Cortex of kidney (tissue), 1 donor: ENCODE measurements around the gene PRR13.
A peak's percentile ranks its signal among the peaks of the same experiment; 100 is the strongest.
"Not testable (repeated sequence)": the region's sequence is repeated elsewhere in the genome, so short reads cannot be mapped to it uniquely, and the experiment has no call there.

Experiments
- DNase-seq: peaks from one replicate; lab custom pipeline; 2025; lab: John Stamatoyannopoulos, UW

PRR13 gene

DNA sequence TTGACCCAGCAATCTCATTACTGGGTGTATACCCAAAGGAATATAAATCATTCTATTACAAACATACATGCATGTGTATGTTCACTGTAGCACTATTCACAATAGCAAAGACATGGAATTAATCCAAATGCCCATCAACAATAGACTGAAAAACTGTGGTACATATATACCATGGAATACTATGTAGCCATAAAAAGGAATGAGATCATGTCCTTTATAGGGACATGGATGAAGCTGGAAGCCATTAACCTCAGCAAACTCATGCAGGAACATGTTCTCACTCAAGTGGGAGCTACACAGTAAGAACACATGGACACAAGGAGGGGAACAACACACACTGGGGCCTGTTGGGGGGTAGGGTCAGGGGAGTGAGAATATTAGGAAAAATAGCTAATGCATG is 2.0 kb upstream of the PRR13 start:
- not testable (repeated sequence) for DNase-seq

DNA sequence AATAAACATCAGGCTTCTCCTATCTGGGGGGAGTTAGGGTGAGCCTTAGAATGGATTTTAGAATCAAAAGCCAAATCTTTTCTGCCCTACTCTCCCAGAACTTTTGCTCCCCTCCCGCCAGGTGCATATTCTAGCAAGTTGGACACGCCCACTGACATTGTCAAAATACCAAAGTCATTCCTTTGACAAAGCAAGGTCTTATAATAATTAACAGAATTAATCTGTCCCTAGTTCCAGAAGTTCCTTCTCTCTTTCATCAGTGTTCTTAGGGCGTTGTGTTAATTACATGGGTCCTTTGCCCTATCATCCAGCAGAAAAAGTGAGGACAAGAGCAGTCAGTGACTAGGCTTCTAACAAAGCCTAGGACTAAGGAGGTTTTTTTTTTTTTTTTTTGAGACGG is 2.4 kb downstream of the PRR13 start:
- no peak for DNase-seq

DNA sequence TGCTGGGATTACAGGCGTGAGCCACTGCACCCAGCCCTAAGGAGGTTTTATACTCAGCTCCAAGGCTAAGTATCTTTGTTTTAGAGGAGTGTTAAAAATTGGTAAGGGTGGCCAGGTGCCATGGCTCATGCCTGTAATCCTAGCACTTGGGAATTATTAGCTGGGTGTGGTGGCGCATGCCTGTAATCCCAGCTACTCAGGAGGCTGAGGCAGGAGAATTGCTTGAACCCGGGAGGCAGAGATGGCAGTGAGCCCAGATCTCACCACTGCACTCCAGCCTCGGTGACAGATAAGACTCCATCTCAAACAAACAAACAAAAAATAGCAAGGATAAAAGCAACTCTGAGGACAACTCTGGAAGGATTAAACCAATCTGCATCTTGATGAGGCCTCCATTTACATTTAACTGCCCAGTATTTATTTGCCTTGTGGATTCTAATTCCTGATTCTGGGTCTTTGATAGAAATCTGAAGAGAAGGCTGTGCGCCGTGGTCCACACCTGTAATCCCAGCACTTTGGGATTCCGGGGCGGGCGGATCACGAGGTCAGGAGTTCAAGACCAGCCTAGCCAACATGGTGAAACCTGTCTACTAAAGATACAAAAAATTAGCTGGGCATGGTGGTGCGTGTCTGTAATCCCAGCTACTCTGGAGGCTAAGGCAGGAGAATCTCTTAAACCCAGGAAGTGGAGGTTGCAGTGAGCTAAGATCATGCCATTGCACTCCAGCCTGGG is 3.2 kb downstream of the PRR13 start:
- DNase-seq, result not testable (repeated sequence)

DNA sequence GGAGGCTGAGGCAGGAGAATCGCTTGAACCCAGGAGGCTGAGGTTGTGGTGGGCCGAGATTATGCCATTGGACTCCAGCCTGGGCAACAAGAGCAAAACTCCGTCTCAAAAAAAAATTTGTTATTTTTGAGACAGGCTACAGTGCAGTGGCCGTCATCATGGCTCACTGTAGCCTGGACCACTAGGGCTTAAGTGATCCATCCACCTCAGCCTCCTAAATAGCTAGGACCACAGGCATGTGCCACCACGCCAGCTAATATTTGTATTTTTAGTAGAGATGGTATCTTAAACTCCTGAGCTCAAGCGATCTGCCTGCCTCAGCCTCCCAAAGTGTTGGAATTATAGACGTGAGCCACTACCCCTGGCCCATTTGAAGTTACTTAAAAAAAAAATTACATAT is 9.4 kb downstream of the PRR13 start:
- DNase-seq, result no peak

DNA sequence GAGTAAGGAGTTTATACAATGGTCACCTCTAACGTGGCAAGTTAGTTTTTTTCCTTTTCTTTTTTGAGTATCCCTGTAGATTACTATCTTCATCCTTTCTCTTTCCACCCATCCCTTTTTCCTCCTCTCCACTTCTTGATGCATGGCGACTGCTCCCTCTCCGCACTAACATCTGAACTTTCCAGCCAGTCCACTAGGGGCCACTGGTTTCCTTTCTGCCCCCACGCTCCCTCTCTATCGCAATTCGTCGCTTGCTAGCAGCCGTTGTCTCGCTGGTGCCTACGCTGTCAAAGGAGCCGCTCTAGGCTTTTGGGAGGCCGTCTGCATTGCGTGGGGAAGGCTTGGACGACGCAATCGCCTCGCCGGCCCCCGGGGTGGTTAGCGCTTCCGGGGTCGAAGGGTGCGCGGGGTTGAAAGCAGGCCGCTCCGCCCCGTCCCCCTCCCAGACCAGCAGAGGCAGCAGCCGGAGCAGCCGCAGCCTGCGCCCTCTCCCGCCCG is 10.2 kb downstream of the PRR13 start, which contains the start of gene PCBP2:
Gene PCBP2, plus strand, starts transcription at position 442 of the 498 bp plus-strand sequence. CDS start 2,699 bp downstream, outside the sequence.
- DNase-seq, result peak; percentile 95

DNA sequence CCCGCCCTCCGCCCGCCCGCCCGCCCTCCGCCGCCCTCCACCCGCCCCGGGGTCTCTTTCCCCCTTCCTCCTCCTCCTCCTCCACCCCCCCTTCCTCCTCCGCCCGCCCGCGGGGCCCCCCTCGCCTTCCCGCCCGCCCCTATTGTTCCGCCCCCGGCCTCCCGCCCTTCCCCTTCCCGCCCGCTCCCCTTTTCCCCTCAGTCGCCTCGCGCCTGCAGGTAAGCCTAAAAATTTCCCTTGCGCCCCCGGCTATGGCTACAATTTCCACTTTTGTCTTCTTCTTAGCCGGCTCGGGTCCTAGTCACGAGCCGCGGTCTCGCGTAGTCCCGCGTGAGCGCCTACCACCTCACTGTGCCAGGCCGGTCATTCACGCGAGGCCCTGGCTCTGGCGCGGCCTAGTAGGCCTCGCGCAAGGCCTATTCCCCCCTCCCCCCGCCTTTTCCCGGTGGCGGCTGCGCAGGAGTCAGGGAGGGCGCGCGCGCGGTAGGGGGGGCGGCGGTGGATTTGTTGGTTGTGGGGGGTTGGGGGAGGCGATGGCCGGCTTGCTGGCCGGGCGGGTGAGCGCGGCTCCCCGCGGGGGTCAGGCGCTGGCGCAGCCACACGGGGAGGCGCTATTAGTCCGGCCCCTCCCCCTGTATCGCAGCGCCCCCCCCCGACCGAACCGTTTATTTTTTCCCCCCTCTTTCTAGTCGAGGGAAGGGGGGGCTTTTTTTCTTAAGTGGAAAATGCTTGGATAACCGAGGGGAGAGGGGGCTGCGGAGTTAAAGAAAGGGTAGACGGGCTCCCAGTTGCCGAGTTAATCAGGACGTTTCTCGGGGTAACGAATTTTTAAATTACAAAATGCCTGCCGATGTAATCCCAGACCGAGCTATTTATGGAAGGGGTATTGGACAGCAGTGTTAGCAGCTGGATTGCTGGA is 10.9 kb downstream of the PRR13 start:
- DNase-seq, result no peak

DNA sequence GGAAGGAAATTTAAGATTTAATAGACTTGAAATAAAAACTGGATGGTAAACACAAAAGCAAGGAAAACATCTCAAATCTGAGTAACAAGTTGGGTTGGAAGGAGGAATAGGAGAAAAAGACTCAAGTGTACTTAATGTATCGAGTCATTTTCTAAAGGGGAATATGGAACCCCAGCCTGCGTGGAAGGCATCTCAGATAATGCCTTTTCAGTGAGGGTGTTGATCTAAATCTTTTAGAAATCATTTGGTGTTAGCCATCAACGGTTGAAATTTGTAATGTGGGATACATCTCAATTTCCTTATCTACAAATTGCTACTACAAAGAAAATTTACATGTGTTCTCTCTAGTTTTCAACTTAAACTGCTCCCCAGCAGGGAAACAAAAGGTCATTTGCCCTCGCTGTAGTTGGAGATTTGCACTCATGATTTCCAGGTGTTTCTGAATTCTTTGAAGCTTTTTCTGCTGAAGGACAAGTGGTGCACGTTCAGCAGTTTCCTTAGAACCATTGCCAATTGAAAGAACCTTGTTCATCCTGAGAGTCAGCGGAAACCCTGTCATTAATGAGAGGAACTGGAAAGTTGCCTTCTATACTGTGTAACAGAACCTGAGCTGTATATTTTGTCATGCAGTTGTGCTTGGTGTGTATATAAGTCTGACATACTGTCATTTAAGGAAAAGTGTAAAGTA is 12.6 kb downstream of the PRR13 start:
- no peak for DNase-seq

DNA sequence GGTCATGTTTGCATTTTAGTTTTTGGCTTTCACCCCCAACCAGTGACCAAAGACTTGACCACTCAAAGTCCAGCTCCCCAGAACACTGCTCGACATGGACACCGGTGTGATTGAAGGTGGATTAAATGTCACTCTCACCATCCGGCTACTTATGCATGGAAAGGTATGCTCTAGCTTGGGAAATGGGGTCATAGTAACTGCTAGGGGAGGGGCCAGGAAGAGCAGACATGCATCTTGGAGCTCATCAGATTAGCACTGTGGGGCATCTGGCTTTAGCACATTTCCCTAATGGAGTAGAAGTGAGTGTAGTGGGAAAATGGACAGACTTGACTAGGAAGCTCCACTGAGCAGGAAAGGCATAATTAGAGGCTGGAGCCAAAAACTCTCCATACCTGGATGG is 13.2 kb downstream of the PRR13 start:
- no peak for DNase-seq

DNA sequence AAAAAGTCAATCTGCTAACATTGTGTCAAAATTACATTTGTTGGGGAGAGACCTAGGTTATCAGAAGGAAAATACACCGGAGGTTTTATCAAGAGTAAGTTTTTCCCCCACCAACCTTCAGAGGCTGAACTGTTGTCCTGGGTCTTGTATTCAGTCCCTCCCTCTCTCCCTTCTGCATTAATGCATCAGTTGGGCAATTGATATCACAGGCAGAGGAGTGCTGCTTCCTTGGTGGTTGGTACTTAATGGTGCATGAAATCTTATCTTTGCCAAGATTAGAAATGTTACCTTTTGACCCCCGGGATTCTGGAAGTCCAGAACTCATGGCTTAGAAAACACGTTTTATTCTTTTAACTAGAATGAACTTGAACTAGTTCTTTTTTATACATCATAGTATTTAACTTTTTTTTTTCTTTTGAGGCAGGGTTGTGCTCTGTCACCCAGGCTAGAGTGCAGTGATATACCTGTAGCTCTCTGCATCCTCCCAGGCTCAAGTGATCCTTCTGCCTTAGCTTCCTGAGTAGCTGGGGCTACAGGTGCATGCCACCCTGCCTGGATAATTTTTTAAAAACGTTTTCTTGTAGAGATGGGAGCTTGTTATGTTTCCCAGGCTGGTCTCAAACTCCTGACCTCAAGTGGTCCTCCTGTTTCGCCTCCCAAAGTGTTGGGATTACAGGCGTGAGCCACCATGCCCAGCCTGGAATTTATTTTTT is 15.3 kb downstream of the PRR13 start:
- no peak for DNase-seq

DNA sequence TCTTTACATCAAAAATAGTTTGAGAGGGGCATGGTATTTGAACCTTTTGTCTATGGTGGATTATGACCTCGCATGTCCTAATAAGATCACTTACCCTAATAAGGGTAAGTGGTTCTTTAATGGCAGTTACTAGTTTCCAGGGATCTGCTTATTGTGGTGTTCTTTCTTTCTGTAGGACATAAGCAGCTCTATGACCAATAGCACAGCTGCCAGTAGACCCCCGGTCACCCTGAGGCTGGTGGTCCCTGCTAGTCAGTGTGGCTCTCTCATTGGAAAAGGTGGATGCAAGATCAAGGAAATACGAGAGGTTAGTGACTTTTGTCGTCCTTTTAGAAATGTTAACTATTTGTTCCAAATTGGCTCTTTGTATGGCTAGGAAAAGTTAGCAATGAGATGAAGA is 17.6 kb downstream of the PRR13 start:
- DNase-seq, result no peak

DNA sequence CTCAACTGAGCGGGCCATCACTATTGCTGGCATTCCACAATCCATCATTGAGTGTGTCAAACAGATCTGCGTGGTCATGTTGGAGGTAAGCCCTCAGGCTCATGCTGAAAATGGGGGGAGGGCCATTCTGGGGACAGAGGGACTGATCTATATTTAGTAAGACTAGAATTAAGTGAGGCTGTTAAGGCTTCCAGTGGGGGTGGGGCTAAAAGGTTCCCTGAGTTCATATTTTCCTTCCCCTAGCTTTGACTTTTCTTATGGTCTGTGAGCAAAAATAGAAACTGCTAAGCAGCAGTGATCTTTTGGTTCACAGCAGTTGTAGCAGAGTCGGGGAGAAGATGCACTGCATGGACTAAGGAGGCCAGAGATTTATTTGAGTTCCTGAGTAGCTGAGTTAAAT is 19.5 kb downstream of the PRR13 start:
- no peak for DNase-seq

DNA sequence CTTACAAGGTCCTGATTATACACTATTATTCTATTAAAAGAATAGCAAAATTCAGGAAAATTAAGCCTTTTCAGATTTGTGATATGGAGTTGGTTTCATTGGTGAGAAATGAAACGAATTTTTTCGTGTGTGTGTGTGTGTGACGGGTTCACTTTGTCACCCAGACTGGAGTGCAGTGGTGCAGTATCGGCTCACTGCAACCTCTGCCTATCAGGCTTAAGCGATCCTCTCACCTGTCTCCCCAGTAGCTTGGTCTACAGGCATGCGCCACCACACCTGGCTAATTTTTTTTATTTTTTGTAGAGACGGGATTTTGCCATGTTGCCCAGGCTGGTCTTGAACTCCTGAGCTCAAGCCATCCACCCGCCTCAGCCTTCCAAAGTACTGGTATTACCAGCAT is 20.1 kb downstream of the PRR13 start:
- no peak for DNase-seq

DNA sequence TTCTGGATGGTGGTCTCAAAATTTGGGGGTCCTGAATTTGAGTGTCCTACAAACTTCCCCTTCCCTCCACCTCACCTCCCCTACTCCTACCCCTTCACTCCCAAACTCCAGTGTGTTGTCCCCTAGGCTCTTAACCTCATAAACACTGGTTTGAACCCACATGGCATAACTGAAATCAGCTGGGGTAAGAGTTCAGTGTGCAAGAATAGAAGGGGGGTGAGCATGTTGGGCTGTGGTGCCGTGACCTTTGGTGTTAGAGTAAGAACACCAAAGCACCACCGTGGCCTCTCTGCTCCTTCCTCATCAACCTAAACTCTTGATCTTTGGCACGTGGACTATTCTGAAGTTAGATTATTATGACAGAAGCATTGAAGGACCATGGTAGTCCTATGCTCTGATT is 21.4 kb downstream of the PRR13 start:
- no peak for DNase-seq

DNA sequence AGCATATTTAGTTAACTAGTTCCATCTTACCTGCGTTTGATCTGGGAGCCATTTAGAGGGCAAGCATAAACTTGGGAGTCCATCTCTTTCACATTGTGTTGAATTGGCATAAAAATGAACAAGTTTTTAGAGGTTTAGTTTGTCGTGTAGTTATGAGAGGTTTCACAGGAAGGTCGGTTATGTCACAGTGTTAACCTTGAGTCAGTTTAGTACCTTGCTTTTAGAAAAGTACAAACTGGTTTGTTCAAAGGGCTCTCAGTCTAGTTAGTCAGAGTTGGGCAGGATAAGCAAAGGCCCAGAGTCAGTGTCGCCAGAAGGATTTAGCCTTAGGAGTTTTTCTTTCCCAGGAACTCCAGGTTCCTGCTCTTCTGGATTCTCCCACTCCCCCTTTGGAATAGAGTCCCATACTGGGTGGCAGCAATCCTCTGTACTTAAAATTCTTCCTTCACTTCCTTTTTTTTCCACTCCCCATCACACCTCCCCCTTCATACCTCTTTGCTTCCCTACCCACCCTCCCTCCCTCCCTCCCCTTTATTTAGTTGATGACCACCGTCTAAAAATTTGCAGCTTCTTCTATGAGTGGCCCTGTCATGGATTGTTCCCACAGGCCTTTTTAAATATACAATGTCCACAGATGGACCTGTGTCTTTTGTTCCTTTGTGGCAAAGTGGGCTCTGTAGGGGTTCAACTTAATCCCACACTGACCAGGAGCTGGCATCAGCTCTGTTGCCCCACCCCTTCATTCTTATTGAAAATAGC is 22.4 kb downstream of the PRR13 start:
- no peak for DNase-seq

DNA sequence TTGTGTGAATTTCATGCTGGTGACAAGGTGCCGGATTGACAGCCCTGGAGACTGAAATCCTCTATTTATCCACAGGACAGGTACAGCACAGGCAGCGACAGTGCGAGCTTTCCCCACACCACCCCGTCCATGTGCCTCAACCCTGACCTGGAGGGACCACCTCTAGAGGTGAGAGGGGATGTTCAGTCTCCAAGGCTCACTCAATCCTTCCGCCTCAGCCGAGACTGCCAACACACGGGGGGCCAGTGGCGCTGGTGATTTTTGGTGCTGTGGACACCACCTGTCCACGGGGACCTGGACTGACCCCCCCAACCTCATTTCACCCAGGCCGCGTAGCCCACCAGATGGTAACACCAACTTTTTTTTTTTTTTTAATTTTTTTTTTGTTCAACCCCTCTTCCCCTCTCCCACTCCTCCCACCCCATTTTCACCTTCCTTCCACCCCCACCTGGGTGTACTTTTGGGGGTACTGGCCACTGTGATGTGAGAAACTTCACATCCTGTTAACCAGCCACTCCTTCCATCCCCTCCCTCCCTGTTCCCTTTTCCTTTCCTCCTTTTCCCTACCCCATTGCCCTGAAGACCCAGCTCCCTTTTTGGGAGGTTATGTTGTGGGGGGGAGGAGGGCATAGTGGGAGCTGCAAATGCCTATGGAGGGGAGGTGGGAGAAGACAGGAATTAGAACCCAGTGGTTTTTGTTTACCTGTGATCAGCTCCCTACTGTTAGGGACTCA is 23.3 kb downstream of the PRR13 start:
- no peak for DNase-seq

DNA sequence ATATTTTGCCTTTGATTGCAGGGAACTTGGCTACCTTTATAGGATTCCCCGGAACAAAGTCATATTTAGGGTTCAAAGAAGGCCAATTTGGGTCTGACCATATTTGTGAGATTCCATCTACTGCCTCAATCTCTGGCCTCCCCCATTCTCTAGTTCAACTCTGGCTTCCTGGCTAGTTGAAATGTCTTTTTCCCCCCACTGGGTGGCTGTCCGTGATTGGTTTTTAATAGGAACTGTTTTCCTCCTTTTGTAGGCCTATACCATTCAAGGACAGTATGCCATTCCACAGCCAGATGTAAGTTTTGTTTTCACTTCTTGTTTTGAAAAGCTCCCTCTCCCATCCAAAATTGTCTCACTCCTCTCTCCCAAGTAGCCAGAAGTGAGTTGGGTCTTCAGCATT is 24.1 kb downstream of the PRR13 start:
- no peak for DNase-seq

DNA sequence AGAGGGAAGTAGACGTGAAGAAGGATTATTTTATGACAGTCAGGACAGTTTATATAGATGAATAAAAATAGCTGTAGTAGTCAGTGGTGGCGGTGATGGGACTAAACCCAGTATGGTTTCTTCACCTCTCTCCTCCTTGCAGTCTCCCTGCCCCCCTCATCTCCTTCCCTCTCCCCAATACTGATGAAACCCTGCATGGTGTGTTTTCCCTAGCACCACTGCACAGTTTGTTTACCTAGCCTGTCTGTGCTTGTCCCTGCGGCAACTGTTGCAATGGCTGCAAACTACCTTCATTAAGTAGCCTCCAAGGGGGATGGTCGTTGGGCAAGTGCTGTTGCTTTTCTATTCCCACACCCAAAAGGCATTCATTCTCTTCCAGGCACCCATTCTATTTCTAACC is 25.1 kb downstream of the PRR13 start:
- no peak for DNase-seq

DNA sequence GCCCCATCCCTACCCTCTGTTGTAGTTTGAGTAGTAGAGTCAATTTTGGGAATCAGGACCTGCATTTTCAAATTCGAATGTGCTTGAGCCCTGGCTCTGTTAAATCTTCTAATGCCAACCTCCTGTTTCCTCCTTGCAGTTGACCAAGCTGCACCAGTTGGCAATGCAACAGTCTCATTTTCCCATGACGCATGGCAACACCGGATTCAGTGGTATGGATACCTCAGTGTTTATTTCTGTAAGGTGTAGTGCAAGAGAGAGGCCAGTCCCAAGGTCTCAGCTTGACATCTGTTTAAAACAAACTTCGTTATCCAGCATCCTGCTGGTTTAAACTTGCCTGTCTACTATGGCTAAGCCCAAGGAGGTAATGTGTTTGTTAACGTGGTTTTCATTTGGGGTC is 25.5 kb downstream of the PRR13 start:
- no peak for DNase-seq

DNA sequence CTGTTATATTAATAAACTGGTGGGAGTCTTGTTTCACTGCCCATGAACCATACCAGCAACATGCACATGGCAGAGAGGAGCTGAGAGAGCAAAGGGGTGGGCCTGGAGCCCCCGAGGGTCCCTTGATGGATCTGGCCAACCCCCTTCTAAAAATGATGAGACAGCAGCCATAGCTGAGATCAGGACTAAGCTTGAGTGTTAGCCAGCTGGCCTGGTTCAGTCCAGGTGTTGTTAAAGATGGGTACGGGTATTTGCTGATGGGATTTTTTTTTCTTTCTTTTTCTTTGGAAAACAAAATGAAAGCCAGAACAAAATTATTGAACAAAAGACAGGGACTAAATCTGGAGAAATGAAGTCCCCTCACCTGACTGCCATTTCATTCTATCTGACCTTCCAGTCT is 26.3 kb downstream of the PRR13 start:
- no peak for DNase-seq

DNA sequence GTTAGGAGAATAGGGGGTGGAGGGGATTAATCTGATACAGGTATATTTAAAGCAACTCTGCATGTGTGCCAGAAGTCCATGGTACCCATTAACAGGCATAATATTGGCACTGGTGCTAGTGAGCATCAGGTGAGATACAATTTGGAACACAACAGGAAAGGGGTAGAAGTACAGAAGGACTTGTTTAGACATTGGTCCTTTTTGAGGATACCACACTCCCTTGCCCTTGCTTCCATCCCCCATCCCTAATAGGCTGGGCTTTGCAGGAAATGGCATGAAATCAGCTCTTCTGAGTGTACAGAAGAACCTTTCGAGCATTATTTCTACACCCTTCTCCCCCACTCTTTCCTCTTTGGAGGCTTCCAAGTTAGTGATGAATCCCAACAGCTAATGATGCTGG is 26.7 kb downstream of the PRR13 start:
- DNase-seq, result no peak
